Adrenal gland (tissue), 5 donors: ENCODE data around the gene ZNF678.
"Not testable (repeated sequence)": the region's sequence is repeated elsewhere in the genome, so short reads cannot be mapped to it uniquely, and the experiment has no call there.

Experiments used
- CTCF ChIP-seq, 6 experiments: fragments of 450-650 bp in 4 of 6; fragments of 200-600 bp in 2 of 6; sonication (generic) in 1 of 6; IDR thresholded peaks; 1 replicate in 5 of 6; 2 replicates in 1 of 6; pipeline versions ENCODE4 v1.5.1 to v1.8.0; 2016 to 2021; ENCODE audit warnings: antibody characterized with exemption in 6 of 6, mild to moderate bottlenecking in 2 of 6, moderate library complexity in 1 of 6
- POLR2A ChIP-seq, 2 donors: fragments of 450-650 bp; IDR thresholded peaks; one replicate each; pipeline ENCODE4 v1.6.1; 2017; ENCODE audit warnings: antibody characterized with exemption in 2 of 2, mild to moderate bottlenecking in 2 of 2, moderate library complexity in 1 of 2
- donor health status: DM: no; HTN: no; CAD: no.

GRCh38 chr1:227589777-227590176 is 26.4 kb downstream of the ZNF678 start:
- not testable (repeated sequence) for TF ChIP-seq POLR2A, CTCF (IDR thresholded peaks at IDR 0.05)
